Mammary microvascular endothelial cell (primary cell): Measurements from ENCODE around the gene PFKFB4. TPM values are rescaled to one million over a fixed set of nuclear protein-coding genes. Genes with fewer than 3 reads are reported as not detected.

ENCODE experiments used
- total RNA-seq: library from RNA; depleted of rRNA; stranded (reverse); fragments of >200 nt; gene quantifications from 2 replicates; pipeline ENCODE4 v1.2.3, GENCODE V29; 2015

PFKFB4 gene
- total RNA-seq, result 2.5 and 2.7 TPM in 2 replicates

DNA sequence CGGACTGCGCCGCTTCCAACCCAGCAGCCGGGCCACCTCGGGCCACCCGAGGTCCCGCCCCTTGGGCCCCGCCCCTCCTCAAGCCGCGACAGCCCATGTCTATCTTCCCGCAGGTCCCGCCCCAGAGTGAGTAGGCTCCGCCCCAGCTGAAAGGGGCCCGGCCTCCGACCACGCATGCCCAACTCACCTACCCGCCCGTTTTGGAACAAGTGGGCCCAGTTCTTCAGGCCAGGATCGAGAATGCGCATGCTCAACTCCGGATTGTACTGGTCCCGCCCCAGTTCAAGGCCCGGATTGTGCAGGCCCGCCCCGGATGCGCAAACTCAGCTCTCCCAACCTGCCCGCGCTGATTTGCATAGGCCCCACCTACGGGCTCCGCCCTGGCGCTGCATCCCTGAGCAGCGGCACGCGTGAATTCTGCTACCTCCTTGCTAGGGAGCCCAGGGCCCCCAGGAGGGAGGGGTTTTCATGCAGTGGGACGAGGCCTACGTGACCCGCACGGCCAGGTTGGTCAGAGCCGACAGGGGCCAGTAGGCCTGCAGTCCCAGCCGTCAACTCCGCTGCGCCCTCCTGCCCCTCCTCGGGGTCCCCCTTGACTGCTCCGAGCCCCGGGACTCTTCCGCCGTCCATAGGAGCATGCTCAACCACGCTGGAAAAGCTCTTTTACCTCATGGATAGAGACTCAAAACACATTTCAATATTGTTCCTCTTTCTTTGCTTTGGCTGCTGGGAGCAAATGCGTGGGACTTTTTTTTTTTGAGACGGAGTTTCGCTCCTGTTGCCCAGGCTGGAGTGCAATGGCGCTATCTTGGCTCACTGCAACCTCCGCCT lies at the start of gene PFKFB4:
Gene PFKFB4, minus strand, starts transcription at position 8 of the 831 bp plus-strand sequence. CDS start 26 bp downstream, outside the sequence.

DNA sequence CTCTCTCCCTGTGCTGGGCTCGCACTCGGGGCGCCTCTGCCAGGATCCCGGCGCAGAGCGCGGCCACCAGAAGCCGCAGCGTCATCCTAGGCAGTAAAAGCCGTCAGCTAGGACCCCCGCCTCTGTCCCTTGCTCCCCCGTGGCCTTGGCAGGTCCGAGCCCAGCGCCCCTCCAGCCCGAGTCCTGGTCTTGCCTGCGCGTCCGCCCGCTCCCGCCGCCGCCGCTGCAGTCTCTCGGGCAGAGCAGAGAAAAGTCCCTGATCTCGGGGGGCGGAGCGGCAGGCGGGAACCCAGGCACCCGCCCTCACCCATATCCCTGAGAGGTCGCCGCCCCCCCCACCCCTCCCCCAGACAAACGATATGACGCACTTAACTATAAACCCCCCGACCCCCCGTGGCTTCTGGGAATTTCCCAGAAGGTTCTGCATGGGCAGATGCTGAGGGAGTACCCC lies 38.5 kb upstream of the PFKFB4 start, which contains the start of gene COL7A1:
Gene COL7A1, minus strand, starts transcription at position 255 of the 451 bp plus-strand sequence. Its CDS starts 170 bp downstream, at position 85.

DNA sequence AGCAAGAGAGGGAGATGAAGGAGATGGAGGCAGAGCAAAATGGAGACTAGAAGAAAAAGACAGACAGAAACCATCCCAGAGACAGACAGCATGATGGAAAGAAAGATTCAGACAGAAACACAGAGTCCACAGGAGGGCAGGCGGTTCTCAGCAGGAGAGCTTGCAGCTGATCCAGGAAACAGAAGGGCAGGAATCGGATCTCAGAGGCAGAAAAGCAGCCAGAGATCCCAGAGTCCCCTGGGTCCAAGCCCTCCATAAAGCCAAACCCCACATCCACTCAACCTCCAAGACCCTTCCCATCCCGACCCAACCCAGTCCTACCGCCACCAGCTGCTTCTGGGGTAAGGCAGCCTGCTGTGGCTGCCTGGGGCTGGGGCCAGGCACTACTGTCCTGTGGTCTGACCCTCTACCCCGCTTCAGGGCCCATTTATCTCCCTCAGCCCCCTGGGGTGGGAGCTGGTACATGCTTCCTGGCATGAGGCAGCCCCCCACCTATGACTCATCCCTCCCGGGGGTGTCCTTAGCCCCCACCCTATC lies 6.8 kb upstream of the PFKFB4 start, which contains the start of gene UCN2:
Gene UCN2, minus strand, starts transcription at position 400 of the 537 bp plus-strand sequence. CDS start 657 bp downstream, outside the sequence.

DNA sequence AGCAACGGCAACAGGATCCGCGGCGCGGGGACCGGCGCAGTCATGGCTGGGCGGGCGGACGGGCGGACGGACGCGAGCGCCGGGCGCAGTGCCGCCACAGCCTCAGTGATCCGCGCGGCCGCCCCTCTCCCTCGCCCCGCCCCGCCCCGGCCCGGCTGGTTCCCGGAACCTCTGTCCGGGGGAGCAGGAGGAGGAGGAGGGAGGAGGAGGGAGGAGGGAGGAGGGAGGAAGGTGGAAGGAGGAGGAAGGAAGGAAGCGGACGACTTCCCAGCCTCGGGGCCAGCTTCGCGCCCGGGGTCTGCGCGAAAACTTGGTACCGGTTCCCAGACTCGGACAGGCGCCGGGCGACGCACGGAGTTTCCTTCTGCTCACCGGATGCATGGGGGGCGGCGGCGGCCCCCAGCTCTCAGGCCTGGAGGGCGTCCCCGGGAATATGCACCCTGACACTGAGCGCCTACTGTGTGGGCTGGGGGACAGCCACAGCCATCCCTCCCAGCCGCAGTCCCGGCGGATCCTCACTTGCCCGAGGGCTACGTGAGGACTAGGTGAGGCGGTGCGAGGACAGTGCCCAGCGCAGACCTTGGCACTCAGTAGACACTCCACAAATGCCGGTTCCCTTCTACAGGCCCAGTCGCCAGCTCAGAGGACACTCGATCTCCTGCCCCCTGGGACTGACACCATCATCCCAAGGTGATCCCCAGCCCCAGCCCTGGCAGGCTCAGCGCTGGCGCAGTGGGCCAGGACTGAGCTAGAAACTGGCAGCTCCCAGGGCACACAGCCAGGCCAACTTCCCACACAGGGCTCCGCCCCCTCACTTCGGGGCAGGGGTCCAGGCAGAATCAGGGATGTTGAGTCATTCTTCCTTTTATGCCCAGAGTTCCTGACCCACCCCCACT lies 52.3 kb downstream of the PFKFB4 start, which contains the start of gene SHISA5:
Gene SHISA5, minus strand, starts transcription at position 124 of the 896 bp plus-strand sequence. Its CDS starts 80 bp downstream, at position 44.

Other genes with a start within 250 kb of the PFKFB4 start
- not detected in 2 replicates for gene SPINK8, start 223.1 kb downstream of the PFKFB4 start, total RNA-seq
- gene FBXW12, start 184.6 kb downstream of the PFKFB4 start, total RNA-seq, result not detected in 2 replicates
- 9.3 and 17.1 TPM in 2 replicates for gene PLXNB1, start 126.7 kb downstream of the PFKFB4 start, total RNA-seq
- gene CCDC51, start 116.7 kb downstream of the PFKFB4 start, total RNA-seq, result 18.2 and 20.7 TPM in 2 replicates
- 536 and 642 TPM in 2 replicates for gene TMA7, start 116.5 kb downstream of the PFKFB4 start, total RNA-seq
- gene ATRIP, start 110.1 kb downstream of the PFKFB4 start, total RNA-seq, result 6.9 and 8.8 TPM in 2 replicates
- 334 and 357 TPM in 2 replicates for gene SHISA5, start 52.6 kb downstream of the PFKFB4 start, total RNA-seq
- 0.10 TPM in 1 of 2 replicates, not detected in the other for gene UCN2, start 7.0 kb upstream of the PFKFB4 start, total RNA-seq
- gene COL7A1, start 38.5 kb upstream of the PFKFB4 start, total RNA-seq, result 0.13 and 0.15 TPM in 2 replicates
- gene UQCRC1, start 52.8 kb upstream of the PFKFB4 start, total RNA-seq, result 294 and 341 TPM in 2 replicates
- not detected in 2 replicates for gene TMEM89, start 65.0 kb upstream of the PFKFB4 start, total RNA-seq
- gene SLC26A6, start 78.7 kb upstream of the PFKFB4 start, total RNA-seq, result 15.7 and 24.5 TPM in 2 replicates
- 0.39 and 0.73 TPM in 2 replicates for gene CELSR3, start 106.1 kb upstream of the PFKFB4 start, total RNA-seq
- gene NCKIPSD, start 129.1 kb upstream of the PFKFB4 start, total RNA-seq, result 14.5 and 20.5 TPM in 2 replicates
- 42.6 and 44.2 TPM in 2 replicates for gene IP6K2, start 160.4 kb upstream of the PFKFB4 start, total RNA-seq